GM21528 (cell line): Measurements from ENCODE around the gene TAF10.

Source experiments
- ATAC-seq: cut with Tn5 transposase; IDR thresholded peaks from one replicate; pipeline ENCODE4 v1.9.1; 2021; ENCODE audit warnings: mild to moderate bottlenecking, moderate library complexity; ENCODE audit not compliant: unreplicated experiment, low FRiP score

The TAF10 gene

DNA sequence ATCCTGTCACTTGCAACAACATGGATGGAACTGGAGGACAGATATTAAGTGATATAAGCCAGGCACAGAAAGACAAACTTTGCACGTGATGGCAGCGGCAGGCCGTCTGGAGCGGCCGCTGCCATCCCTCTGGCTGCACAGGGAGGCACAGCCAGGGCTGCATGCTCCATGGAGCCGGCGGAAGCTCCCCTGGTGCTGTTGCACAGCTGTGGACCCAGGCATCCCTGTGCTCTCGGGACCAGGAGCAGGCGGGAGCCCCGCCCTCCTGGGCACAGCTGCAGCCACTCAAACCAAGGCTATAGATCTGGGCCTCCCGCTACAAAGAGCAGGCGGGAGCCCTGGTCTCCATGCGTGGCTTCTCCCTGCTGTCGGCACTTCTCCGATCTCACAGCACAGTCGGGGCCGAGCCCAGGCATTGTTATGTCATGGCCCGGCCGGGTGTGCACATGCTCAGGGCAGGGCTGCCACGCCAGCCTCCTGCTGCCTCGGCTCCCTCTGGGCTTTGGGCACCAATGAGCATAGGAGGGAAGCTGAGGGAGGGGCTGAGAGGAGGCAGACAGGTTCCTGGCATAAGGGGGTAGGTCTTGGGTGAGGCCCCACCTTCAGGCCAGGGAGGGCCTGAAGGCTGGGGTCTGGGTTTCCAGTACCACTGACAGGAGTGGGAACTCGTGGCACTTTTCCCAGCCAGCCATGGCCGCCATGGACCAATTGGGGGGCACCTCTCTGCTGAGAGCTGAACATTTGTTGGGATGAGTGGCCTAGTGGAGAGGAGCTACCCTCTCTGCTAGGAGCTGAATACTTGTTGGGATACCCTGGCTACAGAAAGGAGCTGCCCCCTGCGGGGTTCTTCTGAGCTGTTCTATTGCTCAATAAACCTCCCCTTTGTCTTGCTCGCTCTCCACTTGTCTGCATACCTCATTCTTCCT is 25.3 kb downstream of the TAF10 start:
- ATAC-seq = no peak

DNA sequence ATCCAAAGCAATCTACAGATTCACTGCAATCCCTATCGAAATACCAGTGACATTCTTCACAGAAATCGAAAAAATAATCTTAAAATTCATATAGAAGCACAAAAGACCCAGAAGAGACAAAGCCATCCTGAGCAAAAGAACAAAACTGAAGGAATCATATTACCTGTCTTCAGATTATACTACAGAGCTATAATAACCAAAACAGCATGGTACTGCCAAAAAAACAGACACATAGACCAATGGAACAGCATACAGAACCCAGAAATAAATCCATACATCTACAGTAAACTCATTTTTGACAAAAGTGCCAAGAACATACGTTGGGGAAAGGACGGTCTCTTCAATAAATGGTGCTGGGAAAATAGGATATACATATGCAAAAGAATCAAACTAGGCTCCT is 27.5 kb downstream of the TAF10 start:
- no peak for ATAC-seq

GRCh38 chr11:6583584-6583983 is 28.4 kb downstream of the TAF10 start:
- no peak for ATAC-seq

GRCh38 chr11:6579681-6580080 is 32.3 kb downstream of the TAF10 start:
- ATAC-seq = no peak

- no peak for ATAC-seq
Measured at GRCh38 chr11:6578134-6578533, 33.9 kb downstream of the TAF10 start.

DNA sequence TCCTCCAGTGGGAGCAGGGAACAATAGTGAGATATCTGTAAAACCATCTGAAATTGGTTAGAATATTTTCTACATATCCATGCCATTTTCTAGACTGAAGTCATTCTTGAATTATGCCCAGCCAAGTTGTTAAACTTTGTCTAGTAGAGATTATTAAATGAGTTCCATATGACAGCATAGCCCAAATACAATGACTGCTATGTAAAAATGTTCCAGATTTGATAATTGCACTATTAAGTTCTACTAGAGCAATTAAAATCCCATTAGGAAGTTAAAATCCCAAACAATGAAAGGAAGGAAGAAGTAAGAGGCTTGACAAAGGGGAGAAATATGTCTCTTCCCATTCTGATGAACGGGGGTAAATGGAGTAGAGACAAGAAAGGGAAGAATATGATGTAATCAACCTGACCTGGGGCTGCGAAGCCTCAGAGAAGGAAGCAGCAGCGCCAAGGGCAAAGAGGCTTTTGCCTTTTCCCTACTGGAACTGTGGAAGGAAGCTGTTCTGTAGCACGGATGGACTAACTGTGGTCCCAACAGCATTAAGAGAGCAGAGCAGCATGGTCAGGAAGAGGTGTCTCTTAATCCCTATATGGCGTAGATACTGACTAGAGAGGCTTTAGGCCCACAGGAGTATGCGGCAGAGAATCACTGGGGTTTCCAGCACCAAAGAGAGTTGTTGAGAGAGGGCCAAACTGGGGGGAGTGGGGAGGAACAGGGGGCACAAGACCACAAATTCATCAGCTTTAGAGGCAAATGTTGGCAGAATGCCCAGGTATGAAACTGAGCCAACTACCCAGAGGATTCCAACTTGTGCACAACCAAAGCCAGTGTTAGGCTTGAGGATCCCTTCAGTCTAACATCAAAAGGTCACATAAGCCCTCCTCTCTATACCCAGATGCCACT is 35.3 kb downstream of the TAF10 start:
- no peak for ATAC-seq

DNA sequence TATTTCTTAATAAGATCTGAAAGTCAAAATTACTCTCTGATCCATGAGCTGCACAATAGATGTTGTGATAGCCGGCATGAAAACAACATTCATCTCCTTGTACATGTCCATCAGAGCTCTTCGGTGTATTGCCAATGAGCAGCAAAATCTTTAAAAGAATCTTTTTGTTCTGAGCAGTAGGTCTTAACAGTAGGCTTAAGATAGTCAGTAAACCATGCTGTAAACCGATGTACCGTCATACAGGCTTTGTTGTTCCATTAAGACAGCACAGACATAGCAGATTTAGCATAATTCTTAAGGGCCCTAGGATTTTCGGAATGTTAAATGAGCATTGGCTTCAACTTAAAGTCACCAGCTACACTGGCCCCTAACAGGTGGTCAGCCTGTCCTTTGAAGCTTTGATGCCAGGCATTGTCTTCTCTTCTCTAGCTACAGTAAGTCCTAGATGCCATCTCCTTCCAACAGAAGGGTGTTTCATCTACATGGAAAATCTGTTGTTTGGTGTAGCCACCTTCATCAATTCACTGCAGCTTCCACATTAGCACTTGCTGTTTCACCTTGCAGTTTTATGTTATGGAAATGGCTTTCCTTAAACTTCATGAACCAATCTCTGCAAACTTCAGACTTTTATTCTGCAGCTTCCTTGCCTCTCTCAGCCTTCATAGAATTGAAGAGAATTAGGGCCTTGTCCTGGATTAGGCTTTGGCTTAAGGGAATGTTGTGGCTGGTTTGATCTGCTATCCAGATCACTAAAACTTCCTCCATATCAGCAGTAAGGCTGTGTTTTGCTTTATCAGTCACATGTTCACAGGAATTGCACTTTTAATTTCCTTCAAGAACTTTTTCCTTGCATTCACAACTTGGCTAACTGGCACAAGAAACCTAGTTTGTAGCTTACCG is 37.0 kb downstream of the TAF10 start:
- no peak for ATAC-seq

- ATAC-seq = no peak
Measured at GRCh38 chr11:6572215-6572614, 39.8 kb downstream of the TAF10 start.

DNA sequence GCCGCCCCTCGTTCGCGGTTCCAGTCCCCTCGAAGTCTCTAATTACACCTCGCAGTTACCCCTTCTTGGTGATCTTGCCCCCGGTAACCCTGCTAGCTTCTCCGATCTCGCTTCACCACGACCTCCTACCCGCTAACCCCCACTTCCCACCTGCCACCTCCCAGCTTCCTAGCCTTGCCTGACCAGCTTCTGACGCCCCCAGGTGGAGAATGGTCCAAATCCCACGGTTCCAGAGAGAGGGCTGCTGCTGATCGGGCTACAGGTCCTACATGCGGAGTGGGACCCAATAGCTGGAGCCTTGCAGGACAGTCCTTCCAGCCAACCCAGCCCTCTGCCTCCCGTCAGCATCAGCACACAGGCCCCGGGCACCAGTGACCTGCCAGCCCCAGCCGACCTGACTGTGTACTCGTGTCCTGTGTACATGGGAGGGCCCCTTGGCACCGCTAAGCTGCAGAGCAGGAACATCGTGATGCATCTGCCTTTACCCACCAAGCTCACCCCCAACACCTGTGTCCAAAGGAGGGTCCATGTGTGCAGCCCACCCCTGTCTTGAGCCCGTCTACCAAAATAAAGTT is 40.5 kb downstream of the TAF10 start:
- ATAC-seq = no peak

DNA sequence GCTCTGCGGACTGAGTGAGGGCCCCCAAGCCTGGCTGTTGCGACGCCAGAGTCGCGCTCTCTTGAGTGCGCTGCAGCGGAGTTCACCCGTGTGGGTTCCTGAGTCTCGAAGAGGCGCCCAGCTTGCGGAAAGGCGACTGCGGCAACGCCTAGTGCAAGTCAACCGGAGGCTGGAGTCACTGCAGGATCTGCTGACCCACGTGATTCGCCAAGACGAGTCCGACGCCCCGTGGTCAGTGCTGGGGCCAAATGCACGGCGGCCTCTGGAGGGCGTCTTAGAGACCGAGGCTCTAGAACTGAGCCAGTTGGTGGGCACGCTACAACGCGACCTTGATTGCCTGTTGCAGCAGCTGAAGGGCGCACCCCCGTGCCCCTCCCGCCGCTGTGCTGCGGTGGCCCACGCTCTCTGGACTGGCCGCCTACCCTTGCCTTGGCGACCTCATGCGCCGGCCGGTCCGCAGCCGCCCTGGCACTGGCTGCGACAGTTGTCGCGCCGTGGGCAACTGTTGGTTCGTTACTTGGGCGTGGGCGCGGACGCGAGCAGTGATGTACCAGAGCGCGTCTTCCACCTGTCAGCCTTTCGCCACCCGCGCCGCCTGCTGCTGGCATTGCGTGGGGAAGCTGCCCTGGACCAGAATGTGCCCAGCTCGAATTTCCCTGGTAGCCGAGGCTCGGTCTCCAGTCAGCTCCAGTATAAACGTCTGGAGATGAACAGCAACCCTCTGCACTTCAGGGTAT is 41.2 kb downstream of the TAF10 start:
- no peak for ATAC-seq

- no peak for ATAC-seq
Measured at GRCh38 chr11:6569706-6570105, 42.3 kb downstream of the TAF10 start.

- ATAC-seq = no peak
Measured at GRCh38 chr11:6568191-6568918, 43.7 kb downstream of the TAF10 start.

GRCh38 chr11:6567371-6567745 is 44.7 kb downstream of the TAF10 start:
- ATAC-seq = no peak

- no peak for ATAC-seq
Measured at GRCh38 chr11:6566704-6567370, 45.2 kb downstream of the TAF10 start.

DNA sequence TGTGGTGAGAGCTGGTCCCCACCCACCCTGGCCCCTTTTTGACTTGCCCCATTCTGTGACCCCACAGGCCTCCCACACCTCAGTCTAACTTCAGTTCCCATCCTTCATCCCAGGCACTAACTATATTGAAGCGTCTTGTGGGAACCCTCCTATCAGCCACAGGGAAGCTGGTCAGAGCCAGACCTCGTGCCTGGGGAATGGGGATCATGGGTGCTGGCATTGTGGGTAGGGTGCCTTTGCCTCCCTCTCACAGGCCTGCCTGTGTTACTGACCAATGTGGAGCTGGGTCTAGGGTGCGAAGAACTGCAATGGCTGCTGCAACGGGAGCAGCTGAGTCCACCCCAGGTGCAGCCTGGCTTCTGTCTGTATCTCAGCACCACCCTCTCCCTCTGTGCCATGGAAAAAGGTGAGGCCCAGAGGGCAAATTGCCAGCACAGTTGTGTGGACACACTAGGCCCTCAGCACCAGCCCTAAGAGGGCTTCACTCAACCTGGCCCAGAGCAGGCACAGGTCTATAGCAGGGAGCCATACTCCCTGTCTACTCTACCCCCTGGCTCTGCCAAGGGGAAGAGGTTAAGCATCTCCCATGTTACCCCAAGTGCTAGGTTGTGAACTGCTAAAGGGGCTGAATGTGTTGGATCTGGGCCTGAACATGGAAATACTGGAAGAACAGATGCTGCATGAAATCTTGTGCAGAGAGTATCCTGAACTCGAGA is 45.9 kb downstream of the TAF10 start:
- no peak for ATAC-seq

- no peak for ATAC-seq
Measured at GRCh38 chr11:6565325-6565724, 46.7 kb downstream of the TAF10 start.

GRCh38 chr11:6563667-6564066 is 48.3 kb downstream of the TAF10 start:
- ATAC-seq = no peak
